GM12878 (cell line): Measurements from ENCODE around the gene COX19. TPM values are rescaled to one million over a fixed set of nuclear protein-coding genes. Genes with fewer than 3 reads are reported as not detected.

Source experiments
- ATAC-seq: fragments of 200-7000 bp; cut with Tn5 transposase; 3 replicates; pipeline ENCODE4 v1.9.1; 2020; ENCODE audit warnings: mild to moderate bottlenecking, moderate library complexity
- BruUV-seq: library from RNA; stranded (reverse); fragments of 400-500 nt; replicated peaks from 2 replicates; lab custom pipeline; 2021; lab: Mats Ljungman, UMichigan
- CTCF ChIA-PET: fragments of 300-600 bp; sonication (Branson Sonifier 250); formaldehyde crosslinking; extraction: SDS; loops from one replicate; lab custom pipeline; 2021; ENCODE audit warnings: inconsistent platforms; lab: Yijun Ruan, JAX
- POLR2A ChIA-PET: fragments of 350-600 bp; formaldehyde crosslinking; extraction: SDS; loops from one replicate; lab custom pipeline; 2021; ENCODE audit warnings: inconsistent platforms; lab: Charles Lee
- RAD21 ChIA-PET: fragments of 300-600 bp; sonication (Branson Sonifier 250); formaldehyde crosslinking; loops from one replicate; lab custom pipeline; 2023; ENCODE audit warnings: antibody characterized with exemption; ENCODE audit not compliant: unreplicated experiment; lab: Charles Lee
- SMC1A ChIA-PET: fragments of 300-600 bp; sonication (Branson Sonifier 250); formaldehyde crosslinking; loops from one replicate; lab custom pipeline; 2023; ENCODE audit not compliant: unreplicated experiment, uncharacterized antibody; lab: Charles Lee
- DNase-seq: peaks from one replicate; pipeline ENCODE4 v3.0.0-alpha.2; 2011; ENCODE audit warnings: low read depth, low spot score
- FAIRE-seq: peaks from 3 replicates; lab custom pipeline; 2011; peaks lifted over from hg19 to GRCh38; lab: Jason Lieb, UNC
- H2AFZ ChIP-seq: 2 replicates; pipeline ENCODE4 v1.6.0; 2011; ENCODE audit warnings: low read depth, low read length, control low read depth; ENCODE audit not compliant: control insufficient read depth
- H3K27ac ChIP-seq: 2 replicates; pipeline ENCODE4 v1.5.1; 2011; ENCODE audit warnings: control low read depth; ENCODE audit not compliant: control insufficient read depth, insufficient read depth
- H3K27me3 ChIP-seq, 2 experiments: replicated peaks in 1 of 2; 2 replicates each; pipeline versions ENCODE4 v1.6.0 to v1.6.1; 2011; ENCODE audit warnings: low read length in 1 of 2; ENCODE audit not compliant: control insufficient read depth in 2 of 2, insufficient read depth in 2 of 2
- H3K36me3 ChIP-seq, 2 experiments: 2 replicates each; pipeline ENCODE4 v1.5.1; 2011; ENCODE audit warnings: low read length in 1 of 2; ENCODE audit not compliant: control insufficient read depth in 2 of 2, insufficient read depth in 2 of 2
- H3K4me1 ChIP-seq: 2 replicates; pipeline ENCODE4 v1.6.1; 2011; ENCODE audit warnings: mild to moderate bottlenecking, low read length, moderate library complexity, mixed read lengths; ENCODE audit not compliant: control insufficient read depth, insufficient read depth
- H3K4me2 ChIP-seq: 2 replicates; pipeline ENCODE4 v1.6.0; 2011; ENCODE audit warnings: control low read depth; ENCODE audit not compliant: control insufficient read depth, insufficient read depth
- H3K4me3 ChIP-seq: fragments of 200-600 bp; sonication (generic); 2 replicates; pipeline ENCODE4 v1.5.1; 2016
- H3K79me2 ChIP-seq: 2 replicates; pipeline ENCODE4 v1.6.0; 2011; ENCODE audit warnings: low read length; ENCODE audit not compliant: control insufficient read depth, insufficient read depth
- H3K9ac ChIP-seq: 2 replicates; pipeline ENCODE4 v1.8.0; 2011; ENCODE audit warnings: low read length, control low read depth, mixed read lengths; ENCODE audit not compliant: control insufficient read depth, insufficient read depth
- H3K9me3 ChIP-seq: replicated peaks from 3 replicates; pipeline ENCODE4 v1.5.1; 2011; ENCODE audit warnings: mild to moderate bottlenecking, low read length; ENCODE audit not compliant: control insufficient read depth, insufficient read depth
- H4K20me1 ChIP-seq: 2 replicates; pipeline ENCODE4 v1.6.0; 2011; ENCODE audit not compliant: control insufficient read depth, insufficient read depth
- BMI1 ChIP-seq: fragments of 450-650 bp; IDR thresholded peaks from 2 replicates; pipeline ENCODE4 v1.6.1; 2016; ENCODE audit warnings: mild to moderate bottlenecking, moderate library complexity, borderline replicate concordance
- BRCA1 ChIP-seq: IDR thresholded peaks from 2 replicates; pipeline ENCODE4 v1.6.1; 2011; ENCODE audit warnings: low read depth, low read length, improper control_type of control experiment
- DPF2 ChIP-seq: fragments of 450-650 bp; IDR thresholded peaks from 2 replicates; pipeline ENCODE4 v1.6.1; 2017; ENCODE audit warnings: mild to moderate bottlenecking
- GATAD2B ChIP-seq: fragments of 450-650 bp; conservative IDR thresholded peaks from 2 replicates; pipeline ENCODE4 v1.6.1; 2017; ENCODE audit warnings: low read depth, mild to moderate bottlenecking, moderate library complexity
- LARP7 ChIP-seq: fragments of 450-650 bp; IDR thresholded peaks from 2 replicates; pipeline ENCODE4 v1.6.1; 2017; ENCODE audit warnings: mild to moderate bottlenecking
- NFXL1 ChIP-seq: fragments of 450-650 bp; IDR thresholded peaks from 2 replicates; pipeline ENCODE4 v1.6.1; 2017; ENCODE audit warnings: antibody characterized with exemption, mild to moderate bottlenecking, borderline replicate concordance
- PML ChIP-seq: IDR thresholded peaks from 2 replicates; pipeline ENCODE4 v1.6.1; 2012; ENCODE audit warnings: low read length, inconsistent platforms
- YY1 ChIP-seq: IDR thresholded peaks from 2 replicates; pipeline ENCODE4 v1.6.1; 2011; ENCODE audit warnings: low read depth, mild to moderate bottlenecking, low read length
- WGBS: methylation state at CpG from one replicate; pipeline ENCODE4 v1.1.6; 2016; ENCODE audit warnings: low lambda C conversion rate; ENCODE audit not compliant: insufficient replicate concordance, insufficient coverage; ENCODE audit errors: missing lambda C conversion rate; 5-methylcytosine and 5-hydroxymethylcytosine counted together
- in situ Hi-C: fragments of 300-500 bp; cut with MboI; formaldehyde crosslinking; loops from 9 replicates; pipeline ENCODE4 v1.14.3; 2018; ENCODE audit warnings: mixed read lengths
- intact Hi-C: fragments of 100-400 bp; cut with micrococcal nuclease; formaldehyde crosslinking; loops from one replicate; pipeline ENCODE4 v1.14.2; 2022; ENCODE audit not compliant: unreplicated experiment
- polyA plus RNA-seq, 11 experiments: library from polyadenylated mRNA; depleted of rRNA in 4 of 11; unstranded in 6 of 11; stranded (reverse) in 5 of 11; fragments of >200 nt; fragmentation: Nextera tagmentation in 4 of 11; fragmentation: Illumina TruSeq in 1 of 11; extraction: Ambion mirVana in 4 of 11; extraction: Trizol in 1 of 11; gene quantifications; 1 replicate in 1 of 11; 2 replicates in 10 of 11; pipeline versions ENCODE4 v1.2.1 to v1.2.3, GENCODE V29; 2011 to 2016; ENCODE audit warnings: inconsistent platforms in 2 of 11, missing spikeins in 2 of 11, low read depth in 1 of 11
- total RNA-seq, 4 experiments: library from RNA; depleted of rRNA in 3 of 4; stranded (reverse); fragments of >200 nt in 3 of 4; fragmentation: Illumina TruSeq in 1 of 4; extraction: Trizol in 1 of 4; gene quantifications; 2 replicates each; pipeline versions ENCODE4 v1.2.1 to v1.2.3, GENCODE V29; 2013 to 2021
- TF ChIP-seq, protein P1 (sequence below): fragments of 150-350 bp; IDR thresholded peaks from 2 replicates; pipeline ENCODE4 v1.6.1; 2014; ENCODE audit warnings: mild to moderate bottlenecking, low read depth, low read length
- TF ChIP-seq, protein P2 (sequence below): fragments of 450-650 bp; IDR thresholded peaks from 2 replicates; pipeline ENCODE4 v1.6.1; 2017; ENCODE audit warnings: mild to moderate bottlenecking, low read depth, inconsistent platforms; ENCODE audit not compliant: poor library complexity, severe bottlenecking

Gene COX19
- total and polyA plus RNA-seq, 10 of the 15 experiments (the other 5 are each of a cell fraction or from before 2014, with no cell fraction given): 3.7 to 17.9 (median 10.8) TPM

DNA sequence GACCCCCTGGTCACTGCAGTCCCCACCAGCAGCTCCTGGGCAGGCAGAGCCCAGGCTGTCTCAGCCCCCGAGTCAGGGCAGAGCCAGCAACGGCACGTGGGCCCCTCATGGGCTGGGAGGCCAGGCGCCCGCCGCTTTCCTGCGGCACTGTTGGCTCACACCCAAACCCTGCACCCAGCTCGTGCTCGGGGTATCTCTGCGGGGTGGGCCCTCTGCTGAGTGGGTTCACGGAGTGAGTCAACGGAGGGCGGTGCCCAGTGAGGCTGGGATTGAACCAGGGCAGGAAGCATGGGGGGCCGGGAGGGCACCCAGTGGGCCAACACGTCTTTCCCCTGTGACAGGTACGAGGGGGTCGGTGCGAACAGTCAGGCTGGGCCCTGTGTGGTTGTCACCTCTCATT lies 49.7 kb downstream of the COX19 start:
- ChIA-PET RAD21 (interaction anchor here (1.1 to 1.5 kb wide), 5 partner anchors 22 to 53 kb away, joined by 3 to 7 read pairs (median 4); no protein-coding TSS in a partner anchor), CTCF (interaction anchor here (1.0 kb wide), 1 partner anchor 27 kb away, joined by 3 read pairs; no protein-coding TSS in a partner anchor), POLR2A (interaction anchor here (0.5 to 0.6 kb wide), 2 partner anchors 34 to 107 kb away, joined by 5 to 6 read pairs; no protein-coding TSS in a partner anchor), SMC1A (interaction anchor here (1.4 kb wide), 1 partner anchor 25 kb away, joined by 12 read pairs; no protein-coding TSS in a partner anchor)
- DNase-seq (no peak), FAIRE-seq (no peak), ATAC-seq (no peak)
- Histone ChIP-seq H3K79me2 (peaks cover 11% of the 10 kb centered on the region), H3K9me3 (no peaks in the 10 kb centered on the region; the same call in 2 of the 3 replicates), H4K20me1 (no peaks in the 10 kb centered on the region), H3K4me1 (peaks cover 68% of the 10 kb centered on the region), H3K9ac (peak overlapping the region; percentile 39; the same call in 1 of the 2 replicates), H3K4me3 (no peak overlapping the region), H3K36me3 (peaks cover 0 to 3% of the 10 kb centered on the region in 2 experiments; a peak in 2 of 4 replicates), H2AFZ (no peak overlapping the region), H3K27me3 (no peaks in the 10 kb centered on the region), H3K27ac (peak overlapping the region; percentile 53), H3K4me2 (peak overlapping the region; percentile 59; the same call in 1 of the 2 replicates)
- TF ChIP-seq GATAD2B (0 out of 2 replicates have a peak, but pooled peaks have one; percentile 42), YY1 (no peak), LARP7 (0 out of 2 replicates have a peak, but pooled peaks have one; percentile 43)
- in situ Hi-C loops: no loop called here
- BruUV-seq: no TSS peak
- 28% methylated on average over 16 of the region's 18 CpGs for WGBS
- intact Hi-C loops: no loop called here

GRCh38 chr7:924541-925231 lies 50.7 kb downstream of the COX19 start:
- Histone ChIP-seq H3K4me2 (peak overlapping the region; percentile 88), H4K20me1 (no peaks in the 10 kb centered on the region), H3K27ac (peak overlapping the region; percentile 87), H3K9ac (peak overlapping the region; percentile 40; the same call in 1 of the 2 replicates), H3K4me3 (peak overlapping the region; percentile 71; the same call in 1 of the 2 replicates), H3K4me1 (peaks cover 62% of the 10 kb centered on the region), H3K36me3 (peaks cover 0 to 3% of the 10 kb centered on the region in 2 experiments; a peak in 2 of 4 replicates), H3K9me3 (no peaks in the 10 kb centered on the region; the same call in 2 of the 3 replicates), H3K79me2 (peaks cover 11% of the 10 kb centered on the region), H3K27me3 (no peaks in the 10 kb centered on the region), H2AFZ (no peak overlapping the region)
- intact Hi-C loops (no loop called here), in situ Hi-C loops (no loop called here)
- ChIA-PET POLR2A (interaction anchor here (0.6 to 1.1 kb wide), 2 partner anchors 11 to 106 kb away, joined by 3 to 6 read pairs; no protein-coding TSS in a partner anchor), CTCF (interaction anchor here (0.9 to 1.0 kb wide), 2 partner anchors 28 to 68 kb away, joined by 3 read pairs; no protein-coding TSS in a partner anchor), RAD21 (interaction anchor here (0.7 to 1.5 kb wide), 6 partner anchors 14 to 54 kb away, joined by 3 to 13 read pairs (median 5); no protein-coding TSS in a partner anchor), SMC1A (interaction anchor here (0.7 to 1.4 kb wide), 3 partner anchors 17 to 28 kb away, joined by 3 to 12 read pairs (median 5); no protein-coding TSS in a partner anchor)
- ATAC-seq: peak; percentile 67
- DNase-seq: no peak
- WGBS: 2% methylated on average over 24 of the region's 24 CpGs
- FAIRE-seq: peak; percentile 85
- no TSS peak for BruUV-seq
- TF ChIP-seq, protein P1, sequence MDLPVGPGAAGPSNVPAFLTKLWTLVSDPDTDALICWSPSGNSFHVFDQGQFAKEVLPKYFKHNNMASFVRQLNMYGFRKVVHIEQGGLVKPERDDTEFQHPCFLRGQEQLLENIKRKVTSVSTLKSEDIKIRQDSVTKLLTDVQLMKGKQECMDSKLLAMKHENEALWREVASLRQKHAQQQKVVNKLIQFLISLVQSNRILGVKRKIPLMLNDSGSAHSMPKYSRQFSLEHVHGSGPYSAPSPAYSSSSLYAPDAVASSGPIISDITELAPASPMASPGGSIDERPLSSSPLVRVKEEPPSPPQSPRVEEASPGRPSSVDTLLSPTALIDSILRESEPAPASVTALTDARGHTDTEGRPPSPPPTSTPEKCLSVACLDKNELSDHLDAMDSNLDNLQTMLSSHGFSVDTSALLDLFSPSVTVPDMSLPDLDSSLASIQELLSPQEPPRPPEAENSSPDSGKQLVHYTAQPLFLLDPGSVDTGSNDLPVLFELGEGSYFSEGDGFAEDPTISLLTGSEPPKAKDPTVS: no peak
- TF ChIP-seq BMI1 (peak; percentile 69), BRCA1 (no peak), NFXL1 (no peak), PML (peak; percentile 68; the same call in 1 of the 2 replicates), DPF2 (peak; percentile 99)
- TF ChIP-seq, protein P2, sequence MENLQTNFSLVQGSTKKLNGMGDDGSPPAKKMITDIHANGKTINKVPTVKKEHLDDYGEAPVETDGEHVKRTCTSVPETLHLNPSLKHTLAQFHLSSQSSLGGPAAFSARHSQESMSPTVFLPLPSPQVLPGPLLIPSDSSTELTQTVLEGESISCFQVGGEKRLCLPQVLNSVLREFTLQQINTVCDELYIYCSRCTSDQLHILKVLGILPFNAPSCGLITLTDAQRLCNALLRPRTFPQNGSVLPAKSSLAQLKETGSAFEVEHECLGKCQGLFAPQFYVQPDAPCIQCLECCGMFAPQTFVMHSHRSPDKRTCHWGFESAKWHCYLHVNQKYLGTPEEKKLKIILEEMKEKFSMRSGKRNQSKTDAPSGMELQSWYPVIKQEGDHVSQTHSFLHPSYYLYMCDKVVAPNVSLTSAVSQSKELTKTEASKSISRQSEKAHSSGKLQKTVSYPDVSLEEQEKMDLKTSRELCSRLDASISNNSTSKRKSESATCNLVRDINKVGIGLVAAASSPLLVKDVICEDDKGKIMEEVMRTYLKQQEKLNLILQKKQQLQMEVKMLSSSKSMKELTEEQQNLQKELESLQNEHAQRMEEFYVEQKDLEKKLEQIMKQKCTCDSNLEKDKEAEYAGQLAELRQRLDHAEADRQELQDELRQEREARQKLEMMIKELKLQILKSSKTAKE: peak; percentile 89
